Smooth muscle cell of the brain vasculature (primary cell): ENCODE results near the gene CLEC4E.
A peak's percentile ranks its signal among the peaks of the same experiment; 100 is the strongest.
"Not testable (repeated sequence)": the region's sequence is repeated elsewhere in the genome, so short reads cannot be mapped to it uniquely, and the experiment has no call there.

Experiments used
- DNase-seq: peaks from one replicate; pipeline ENCODE4 v3.0.0-alpha.2; 2012; ENCODE audit warnings: low read depth, low spot score

The CLEC4E gene

GRCh38 chr12:8540831-8541230 is at the start of gene CLEC4E:
CLEC4E (minus strand) TSS chr12:8540905; CDS start chr12:8540797, 108 bp downstream.
- not testable (repeated sequence) for DNase-seq

- DNase-seq, result no peak
Measured at GRCh38 chr12:8589679-8590078, 49.0 kb upstream of the CLEC4E start.

GRCh38 chr12:8584478-8584877 is 43.8 kb upstream of the CLEC4E start:
- DNase-seq, result not testable (repeated sequence)

- no peak for DNase-seq
Measured at GRCh38 chr12:8584004-8584403, 43.3 kb upstream of the CLEC4E start.

GRCh38 chr12:8581098-8581784 is 40.5 kb upstream of the CLEC4E start:
- DNase-seq, result no peak

GRCh38 chr12:8577879-8578278 is 37.2 kb upstream of the CLEC4E start:
- no peak for DNase-seq

- DNase-seq, result no peak
Measured at GRCh38 chr12:8572507-8572906, 31.8 kb upstream of the CLEC4E start.

- no peak for DNase-seq
Measured at GRCh38 chr12:8566525-8566924, 25.8 kb upstream of the CLEC4E start.

GRCh38 chr12:8566052-8566451 is 25.3 kb upstream of the CLEC4E start:
- not testable (repeated sequence) for DNase-seq

GRCh38 chr12:8564656-8565055 is 24.0 kb upstream of the CLEC4E start:
- no peak for DNase-seq

GRCh38 chr12:8563356-8563755 is 22.7 kb upstream of the CLEC4E start:
- no peak for DNase-seq

- DNase-seq, result no peak
Measured at GRCh38 chr12:8562310-8562709, 21.6 kb upstream of the CLEC4E start.

- DNase-seq, result no peak
Measured at GRCh38 chr12:8561011-8561410, 20.3 kb upstream of the CLEC4E start.

GRCh38 chr12:8559676-8560075 is 19.0 kb upstream of the CLEC4E start:
- DNase-seq, result no peak

GRCh38 chr12:8556531-8557097 is 15.9 kb upstream of the CLEC4E start:
- DNase-seq, result no peak

GRCh38 chr12:8554451-8555195 is 13.9 kb upstream of the CLEC4E start:
- DNase-seq, result no peak

- DNase-seq, result no peak
Measured at GRCh38 chr12:8553088-8553627, 12.5 kb upstream of the CLEC4E start.

GRCh38 chr12:8549381-8549780 is 8.7 kb upstream of the CLEC4E start:
- DNase-seq, result no peak

- DNase-seq, result no peak
Measured at GRCh38 chr12:8548192-8548591, 7.5 kb upstream of the CLEC4E start.

GRCh38 chr12:8547645-8548044 is 6.9 kb upstream of the CLEC4E start:
- DNase-seq, result no peak

GRCh38 chr12:8546591-8546990 is 5.9 kb upstream of the CLEC4E start:
- no peak for DNase-seq

- DNase-seq, result peak; percentile 31
Measured at GRCh38 chr12:8544295-8544694, 3.6 kb upstream of the CLEC4E start.

- DNase-seq, result no peak
Measured at GRCh38 chr12:8541562-8541961, 857 bp upstream of the CLEC4E start.
